Nephron progenitor cell (in vitro differentiated cells): ENCODE measurements around the gene TRAM2.

Experiments
- DNase-seq: peaks from one replicate; pipeline ENCODE4 v3.0.0; 2021
- H3K27ac Mint-ChIP-seq: 2 replicates; pipeline ENCODE4 v1.8.0; 2021; ENCODE audit warnings: mild to moderate bottlenecking, moderate library complexity, mixed read lengths
- H3K27me3 Mint-ChIP-seq: 2 replicates; pipeline ENCODE4 v1.8.0; 2021; ENCODE audit warnings: mild to moderate bottlenecking, low read depth, mixed read lengths; ENCODE audit not compliant: poor library complexity
- H3K36me3 Mint-ChIP-seq: 2 replicates; pipeline ENCODE4 v1.8.0; 2021; ENCODE audit warnings: low read depth, mixed read lengths
- H3K4me1 Mint-ChIP-seq: 2 replicates; pipeline ENCODE4 v1.8.0; 2021; ENCODE audit warnings: mixed read lengths
- H3K4me3 Mint-ChIP-seq: 2 replicates; pipeline ENCODE4 v1.8.0; 2021; ENCODE audit warnings: mild to moderate bottlenecking, moderate library complexity, mixed read lengths
- H3K9me3 Mint-ChIP-seq: 2 replicates; pipeline ENCODE4 v1.8.0; 2021; ENCODE audit warnings: mild to moderate bottlenecking, moderate library complexity, mixed read lengths
- CTCF ChIP-seq: fragments of 200-600 bp; sonication (generic); IDR thresholded peaks from 2 replicates; pipeline ENCODE4 v1.5.0; 2021; ENCODE audit warnings: antibody characterized with exemption

Gene TRAM2

GRCh38 chr6:52494298-52495072, 82.4 kb downstream of the TRAM2 start:
- peaks cover 19% of the 10 kb centered on the region for H3K4me1 Mint-ChIP-seq
- no peak overlapping the region for H3K27ac Mint-ChIP-seq
- peaks cover 4% of the 10 kb centered on the region for H3K9me3 Mint-ChIP-seq

GRCh38 chr6:52493669-52494068, 83.2 kb downstream of the TRAM2 start:
- no peak for DNase-seq
- Mint-ChIP-seq H3K4me1 (peaks cover 14% of the 10 kb centered on the region), H3K36me3 (peaks cover 35% of the 10 kb centered on the region), H3K4me3 (no peak overlapping the region), H3K9me3 (peaks cover 4% of the 10 kb centered on the region), H3K27ac (peak overlapping the region; percentile 4), H3K27me3 (peaks cover 3% of the 10 kb centered on the region)
- no peak for TF ChIP-seq CTCF

More at GRCh38 chr6:52494298-52495072, 82.4 kb downstream of the TRAM2 start:
- Mint-ChIP-seq H3K4me3 (no peak overlapping the region), H3K27me3 (peaks cover 3% of the 10 kb centered on the region), H3K36me3 (peaks cover 40% of the 10 kb centered on the region)
- DNase-seq: no peak
- TF ChIP-seq CTCF: no peak

- no peak for DNase-seq
- TF ChIP-seq CTCF: no peak
- peaks cover 3% of the 10 kb centered on the region for H3K27me3 Mint-ChIP-seq
- no peak overlapping the region for H3K4me3 Mint-ChIP-seq
- H3K9me3 Mint-ChIP-seq: peaks cover 4% of the 10 kb centered on the region
- H3K4me1 Mint-ChIP-seq: peaks cover 5% of the 10 kb centered on the region
- peak overlapping the region; percentile 62 for H3K27ac Mint-ChIP-seq
- peaks cover 44% of the 10 kb centered on the region for H3K36me3 Mint-ChIP-seq
Observed at GRCh38 chr6:52491203-52492069, 85.4 kb downstream of the TRAM2 start.

- peaks cover 3% of the 10 kb centered on the region for H3K27me3 Mint-ChIP-seq
Observed at GRCh38 chr6:52489881-52490280, 87.0 kb downstream of the TRAM2 start.

GRCh38 chr6:52483671-52484003, 93.2 kb downstream of the TRAM2 start:
- Mint-ChIP-seq H3K4me3 (no peak overlapping the region), H3K4me1 (peaks cover 15% of the 10 kb centered on the region), H3K27me3 (no peaks in the 10 kb centered on the region), H3K27ac (no peak overlapping the region), H3K9me3 (no peaks in the 10 kb centered on the region), H3K36me3 (peaks cover 48% of the 10 kb centered on the region)
- TF ChIP-seq CTCF: no peak
- no peak for DNase-seq

More at GRCh38 chr6:52489881-52490280, 87.0 kb downstream of the TRAM2 start:
- Mint-ChIP-seq H3K27ac (no peak overlapping the region), H3K36me3 (peaks cover 46% of the 10 kb centered on the region), H3K9me3 (no peaks in the 10 kb centered on the region), H3K4me1 (peaks cover 8% of the 10 kb centered on the region), H3K4me3 (no peak overlapping the region)
- no peak for TF ChIP-seq CTCF
- no peak for DNase-seq
